ENCODE results near the gene VARS2. TPM values are rescaled to one million over a fixed set of nuclear protein-coding genes. Genes with fewer than 3 reads are reported as not detected.

Gene VARS2
- total RNA-seq, 2 experiments from 2014 or later = 38.0 to 43.1 TPM

DNA sequence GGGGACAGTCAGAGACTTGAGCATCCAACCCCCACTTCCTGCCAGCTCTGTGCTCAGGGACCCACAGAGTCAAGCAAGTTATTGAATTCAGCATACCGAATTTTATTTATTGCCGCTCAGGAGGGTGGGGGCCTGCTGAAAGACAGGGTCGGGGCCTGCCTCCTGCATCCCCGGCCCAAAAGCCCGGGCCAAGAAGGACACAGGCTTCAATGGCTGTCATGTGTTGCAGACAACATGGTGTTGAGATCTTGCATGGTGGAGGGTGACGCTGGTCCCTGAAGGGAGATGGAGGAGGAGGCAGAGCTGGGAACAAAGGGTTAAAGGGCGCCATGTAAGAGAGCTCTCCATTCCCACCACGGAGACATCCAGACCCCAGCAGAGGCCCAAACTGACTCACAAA lies 17.2 kb downstream of the VARS2 start:
- ATAC-seq (ENCODE audit: low read depth) = no peak
- POLR2A ChIA-PET = interaction anchor here (1.6 kb wide), 1 partner anchor 24 kb away, joined by 3 read pairs; no protein-coding TSS in a partner anchor
- Mint-ChIP-seq H3K4me1 (no peaks in the 10 kb centered on the region), H3K36me3 (peaks cover 23% of the 10 kb centered on the region), H3K27ac (no peak overlapping the region), H3K9me3 (peaks cover 3% of the 10 kb centered on the region), H3K4me3 (no peak overlapping the region), H3K27me3 (peaks cover 5% of the 10 kb centered on the region)
- DNase-seq = no peak

GRCh38 chr6:30931969-30932645 lies 18.1 kb downstream of the VARS2 start, which contains the start of gene SFTA2:
Gene SFTA2, minus strand, starts transcription at chr6:30932170. Its CDS starts 74 bp downstream, at chr6:30932096.
- peaks cover 17% of the 10 kb centered on the region for H3K36me3 Mint-ChIP-seq
- POLR2A ChIA-PET = interaction anchor here (0.6 to 1.6 kb wide), 2 partner anchors 8 to 23 kb away, joined by 3 read pairs; no protein-coding TSS in a partner anchor
- no peak within 1 kb of the TSS for H3K27ac Mint-ChIP-seq
- H3K27me3 Mint-ChIP-seq = peaks cover 7% of the 10 kb centered on the region
- DNase-seq (no peak), ATAC-seq (ENCODE audit: low read depth) (no peak)
- no peak within 1 kb of the TSS for H3K4me3 Mint-ChIP-seq
- no peaks in the 10 kb centered on the region for H3K4me1 Mint-ChIP-seq
- H3K9me3 Mint-ChIP-seq = peaks cover 3% of the 10 kb centered on the region

GRCh38 chr6:30932665-30933365 lies 18.8 kb downstream of the VARS2 start:
- ATAC-seq (ENCODE audit: low read depth) (no peak), DNase-seq (no peak)
- POLR2A ChIA-PET = no interaction called here
- Mint-ChIP-seq H3K27ac (no peak overlapping the region), H3K9me3 (peaks cover 3% of the 10 kb centered on the region), H3K27me3 (peaks cover 7% of the 10 kb centered on the region), H3K36me3 (peaks cover 13% of the 10 kb centered on the region), H3K4me3 (no peak overlapping the region), H3K4me1 (no peaks in the 10 kb centered on the region)

GRCh38 chr6:30935018-30935417 lies 21.0 kb downstream of the VARS2 start:
- H3K4me1 Mint-ChIP-seq = no peaks in the 10 kb centered on the region
- ATAC-seq (ENCODE audit: low read depth) (no peak), DNase-seq (no peak)
- H3K9me3 Mint-ChIP-seq = no peaks in the 10 kb centered on the region
- H3K4me3 Mint-ChIP-seq = no peak overlapping the region
- peaks cover 1% of the 10 kb centered on the region for H3K36me3 Mint-ChIP-seq
- POLR2A ChIA-PET = no interaction called here
- H3K27me3 Mint-ChIP-seq = peaks cover 12% of the 10 kb centered on the region
- no peak overlapping the region for H3K27ac Mint-ChIP-seq

DNA sequence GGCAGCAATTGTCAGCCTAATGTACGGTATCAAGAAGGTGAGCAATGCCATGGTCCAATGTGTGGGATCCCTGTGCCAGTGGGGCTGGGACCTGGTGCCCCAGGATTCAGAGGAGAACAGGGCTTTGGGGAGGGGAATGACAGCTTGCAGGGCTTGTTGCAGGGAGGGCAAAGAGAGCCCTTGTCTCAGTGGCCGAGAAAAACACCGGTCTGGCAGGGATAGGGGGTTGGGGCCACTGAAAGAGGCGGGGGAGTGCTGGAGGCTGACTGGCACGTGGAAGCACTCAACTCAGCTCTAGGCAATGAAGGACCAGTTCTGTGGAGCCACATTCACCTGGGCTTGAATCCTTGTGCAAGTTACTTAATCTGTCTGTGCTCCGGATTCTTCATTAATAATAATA lies 23.2 kb downstream of the VARS2 start:
- Mint-ChIP-seq H3K27me3 (peaks cover 28% of the 10 kb centered on the region), H3K9me3 (no peaks in the 10 kb centered on the region), H3K36me3 (no peaks in the 10 kb centered on the region), H3K4me1 (no peaks in the 10 kb centered on the region), H3K4me3 (no peak overlapping the region), H3K27ac (no peak overlapping the region)
- DNase-seq (no peak), ATAC-seq (ENCODE audit: low read depth) (no peak)
- POLR2A ChIA-PET = no interaction called here

DNA sequence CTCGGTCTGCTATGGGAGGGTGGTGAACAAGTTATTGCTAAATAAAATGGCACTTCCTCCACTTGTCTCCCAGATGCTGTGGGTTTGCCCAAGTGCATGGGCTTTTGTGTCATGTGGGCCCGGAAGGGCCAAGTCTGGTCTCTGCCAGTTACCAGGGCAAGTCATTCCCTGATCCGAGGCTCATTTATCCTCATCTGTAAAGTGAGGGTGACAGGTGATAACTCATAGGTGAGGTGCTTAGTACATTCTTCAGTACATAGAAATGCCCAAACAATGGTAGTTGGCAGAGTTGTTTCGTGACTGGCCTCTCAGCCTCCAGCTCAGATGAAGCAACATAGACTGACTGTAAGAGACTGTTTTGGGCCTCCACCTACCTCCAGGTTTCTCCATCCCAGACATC lies 24.7 kb downstream of the VARS2 start:
- no peaks in the 10 kb centered on the region for H3K36me3 Mint-ChIP-seq
- ATAC-seq (ENCODE audit: low read depth) (no peak), DNase-seq (no peak)
- no peak overlapping the region for H3K27ac Mint-ChIP-seq
- no peaks in the 10 kb centered on the region for H3K4me1 Mint-ChIP-seq
- H3K27me3 Mint-ChIP-seq = peaks cover 41% of the 10 kb centered on the region
- POLR2A ChIA-PET = no interaction called here
- H3K4me3 Mint-ChIP-seq = no peak overlapping the region
- no peaks in the 10 kb centered on the region for H3K9me3 Mint-ChIP-seq

DNA sequence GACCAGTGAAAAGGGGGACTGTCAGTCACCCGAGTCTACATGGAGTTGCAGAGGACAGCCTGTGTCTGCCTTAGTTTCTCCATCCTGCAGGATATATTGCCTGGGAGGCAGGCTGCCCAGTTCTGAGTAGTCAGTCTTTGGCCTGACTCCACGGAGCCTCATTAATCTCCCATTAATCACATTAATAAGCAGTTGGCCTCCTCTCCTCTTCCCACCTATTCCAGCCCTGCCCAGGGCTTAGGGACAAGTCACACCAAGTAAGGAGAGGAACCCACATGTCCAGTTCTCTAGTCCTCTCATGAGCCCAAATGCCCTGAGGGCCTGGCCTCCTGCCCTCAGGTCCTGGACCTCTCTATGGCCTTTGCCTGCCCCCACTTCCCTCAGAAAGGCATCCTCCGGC lies 25.4 kb downstream of the VARS2 start:
- Mint-ChIP-seq H3K9me3 (no peaks in the 10 kb centered on the region), H3K27ac (no peak overlapping the region), H3K4me1 (no peaks in the 10 kb centered on the region), H3K36me3 (no peaks in the 10 kb centered on the region), H3K27me3 (peaks cover 44% of the 10 kb centered on the region), H3K4me3 (no peak overlapping the region)
- DNase-seq (no peak), ATAC-seq (ENCODE audit: low read depth) (no peak)
- POLR2A ChIA-PET = no interaction called here

- no peaks in the 10 kb centered on the region for H3K9me3 Mint-ChIP-seq
- H3K4me3 Mint-ChIP-seq = no peak within 1 kb of the TSS
- ATAC-seq (ENCODE audit: low read depth) (no peak), DNase-seq (no peak)
- H3K27ac Mint-ChIP-seq = no peak within 1 kb of the TSS
- H3K4me1 Mint-ChIP-seq = no peaks in the 10 kb centered on the region
- POLR2A ChIA-PET = interaction anchor here (0.7 kb wide), 1 partner anchor 9 kb away, joined by 3 read pairs; the partner anchor contains the start of gene SFTA2
- H3K36me3 Mint-ChIP-seq = no peaks in the 10 kb centered on the region
- H3K27me3 Mint-ChIP-seq = peaks cover 44% of the 10 kb centered on the region
Measured at GRCh38 chr6:30940361-30940986, 26.4 kb downstream of the VARS2 start, which contains the start of gene MUCL3. Gene MUCL3, plus strand, starts transcription at chr6:30940973. Its CDS starts 27 bp downstream, at chr6:30941000.

- H3K4me3 Mint-ChIP-seq = no peak overlapping the region
- H3K9me3 Mint-ChIP-seq = no peaks in the 10 kb centered on the region
- H3K27ac Mint-ChIP-seq = no peak overlapping the region
- H3K4me1 Mint-ChIP-seq = no peaks in the 10 kb centered on the region
- H3K27me3 Mint-ChIP-seq = peaks cover 49% of the 10 kb centered on the region
- POLR2A ChIA-PET = no interaction called here
- H3K36me3 Mint-ChIP-seq = no peaks in the 10 kb centered on the region
- ATAC-seq (ENCODE audit: low read depth) (no peak), DNase-seq (no peak)
Measured at GRCh38 chr6:30942338-30943060, 28.5 kb downstream of the VARS2 start.

GRCh38 chr6:30944051-30944450 lies 30.0 kb downstream of the VARS2 start:
- POLR2A ChIA-PET = interaction anchor here (0.6 kb wide), 1 partner anchor 231 kb away, joined by 3 read pairs; no protein-coding TSS in a partner anchor
- no peak for DNase-seq

GRCh38 chr6:30945281-30945680 lies 31.2 kb downstream of the VARS2 start:
- DNase-seq = no peak
- H3K4me3 Mint-ChIP-seq = no peak overlapping the region
- ATAC-seq (ENCODE audit: low read depth) = no peak
- H3K27ac Mint-ChIP-seq = no peak overlapping the region
- H3K36me3 Mint-ChIP-seq = no peaks in the 10 kb centered on the region
- H3K4me1 Mint-ChIP-seq = no peaks in the 10 kb centered on the region
- H3K27me3 Mint-ChIP-seq = peaks cover 56% of the 10 kb centered on the region
- POLR2A ChIA-PET = interaction anchor here (0.6 kb wide), 1 partner anchor 31 kb away, joined by 4 read pairs; the partner anchor contains the start of gene VARS2
- H3K9me3 Mint-ChIP-seq = no peaks in the 10 kb centered on the region

More at GRCh38 chr6:30944051-30944450, 30.0 kb downstream of the VARS2 start:
- Mint-ChIP-seq H3K4me1 (no peaks in the 10 kb centered on the region), H3K27ac (no peak overlapping the region), H3K27me3 (peaks cover 47% of the 10 kb centered on the region), H3K4me3 (no peak overlapping the region), H3K9me3 (no peaks in the 10 kb centered on the region), H3K36me3 (no peaks in the 10 kb centered on the region)
- no peak for ATAC-seq (ENCODE audit: low read depth)

DNA sequence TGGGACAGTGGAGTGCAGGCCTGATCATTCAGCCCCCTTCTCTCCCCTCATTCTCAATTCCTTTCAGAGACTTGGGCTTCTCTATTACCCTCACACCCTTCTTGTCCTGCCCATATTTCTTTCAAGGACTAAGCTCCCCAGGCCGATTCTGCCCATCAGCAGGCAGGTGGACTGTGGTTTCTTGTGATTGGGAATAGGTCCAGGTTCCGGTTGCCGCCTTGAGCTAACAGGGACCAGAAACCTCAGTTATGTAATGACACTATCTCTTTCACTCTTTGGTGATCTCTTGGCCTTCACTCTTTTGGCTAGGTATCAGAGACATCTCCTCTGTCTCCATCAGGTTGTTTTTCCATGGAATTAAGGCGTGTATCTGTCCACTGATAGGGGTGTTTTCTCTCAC lies 33.2 kb downstream of the VARS2 start:
- Mint-ChIP-seq H3K27ac (no peak overlapping the region), H3K9me3 (no peaks in the 10 kb centered on the region), H3K4me3 (no peak overlapping the region), H3K4me1 (peaks cover 3% of the 10 kb centered on the region), H3K36me3 (no peaks in the 10 kb centered on the region), H3K27me3 (peaks cover 58% of the 10 kb centered on the region)
- no peak for ATAC-seq (ENCODE audit: low read depth)
- no peak for DNase-seq
- POLR2A ChIA-PET = no interaction called here

- Mint-ChIP-seq H3K4me3 (no peak overlapping the region), H3K27me3 (peaks cover 55% of the 10 kb centered on the region)
- POLR2A ChIA-PET = no interaction called here
Measured at GRCh38 chr6:30948811-30949210, 34.8 kb downstream of the VARS2 start.

More at GRCh38 chr6:30948811-30949210, 34.8 kb downstream of the VARS2 start:
- Mint-ChIP-seq H3K27ac (no peak overlapping the region), H3K9me3 (no peaks in the 10 kb centered on the region), H3K36me3 (no peaks in the 10 kb centered on the region), H3K4me1 (peaks cover 7% of the 10 kb centered on the region)
- no peak for ATAC-seq (ENCODE audit: low read depth)
- DNase-seq = no peak

Data from activated naive CD8-positive, alpha-beta T cell treated with anti-CD3 and anti-CD28 coated beads, Interleukin-2, amount 10 ng/mL, durations not matched to agents 7 days and 5 days (primary cell).